Progenitor cell of endocrine pancreas (in vitro differentiated cells): ENCODE data around the gene TOMM6. TPM values are rescaled to one million over a fixed set of nuclear protein-coding genes. Genes with fewer than 3 reads are reported as not detected.

ENCODE experiments used
- DNase-seq: peaks from one replicate; pipeline ENCODE4 v3.0.0; 2021; ENCODE audit warnings: low spot score; ENCODE audit not compliant: unreplicated experiment
- H3K27ac Mint-ChIP-seq: 2 replicates; pipeline ENCODE4 v1.8.0; 2021; ENCODE audit warnings: mild to moderate bottlenecking, moderate library complexity, mixed read lengths
- H3K27me3 Mint-ChIP-seq: 2 replicates; pipeline ENCODE4 v1.8.0; 2021; ENCODE audit warnings: mixed read lengths
- H3K36me3 Mint-ChIP-seq: 2 replicates; pipeline ENCODE4 v1.8.0; 2022; ENCODE audit warnings: mixed read lengths; ENCODE audit not compliant: insufficient read depth
- H3K4me1 Mint-ChIP-seq: 2 replicates; pipeline ENCODE4 v1.8.0; 2021; ENCODE audit warnings: low read depth, mixed read lengths
- H3K4me3 Mint-ChIP-seq: 2 replicates; pipeline ENCODE4 v1.8.0; 2021; ENCODE audit warnings: low read depth, mild to moderate bottlenecking, moderate library complexity, mixed read lengths
- H3K9me3 Mint-ChIP-seq: 2 replicates; pipeline ENCODE4 v1.8.0; 2021; ENCODE audit warnings: low read depth, mixed read lengths
- CTCF ChIP-seq: fragments of 200-600 bp; sonication (generic); IDR thresholded peaks from one replicate; pipeline ENCODE4 v1.5.0; 2021; ENCODE audit warnings: antibody characterized with exemption, mild to moderate bottlenecking; ENCODE audit not compliant: unreplicated experiment
- total RNA-seq: library from RNA; stranded (reverse); gene quantifications from 2 replicates; pipeline ENCODE4 v1.2.1, GENCODE V29; 2021

Gene TOMM6
- total RNA-seq, 1 donor from 2014 or later = 172 TPM

- Mint-ChIP-seq H3K27me3 (peaks cover 8% of the 10 kb centered on the region), H3K36me3 (peaks cover 1% of the 10 kb centered on the region), H3K4me3 (peak overlapping the region; percentile 93), H3K9me3 (no peaks in the 10 kb centered on the region), H3K27ac (no peak overlapping the region), H3K4me1 (peaks cover 11% of the 10 kb centered on the region)
- no peak for DNase-seq
- no peak for TF ChIP-seq CTCF
Observed at GRCh38 chr6:41778895-41779294, 8.6 kb upstream of the TOMM6 start.

- Mint-ChIP-seq H3K4me3 (peak overlapping the region; percentile 93), H3K4me1 (peaks cover 13% of the 10 kb centered on the region), H3K27ac (peak overlapping the region; percentile 80), H3K36me3 (peaks cover 1% of the 10 kb centered on the region), H3K27me3 (peaks cover 8% of the 10 kb centered on the region), H3K9me3 (no peaks in the 10 kb centered on the region)
- peak; percentile 24 for DNase-seq
- TF ChIP-seq CTCF = no peak
Observed at GRCh38 chr6:41779336-41779735, 8.2 kb upstream of the TOMM6 start.

GRCh38 chr6:41779788-41780550 lies 7.5 kb upstream of the TOMM6 start, which contains the start of gene FRS3:
FRS3 (minus strand) TSS chr6:41779900; CDS start chr6:41776987, 2,913 bp downstream.
- peak within 1 kb of the TSS; percentile 86 for H3K27ac Mint-ChIP-seq
- peaks cover 18% of the 10 kb centered on the region for H3K4me1 Mint-ChIP-seq
- TF ChIP-seq CTCF = peak; percentile 94
- no peaks in the 10 kb centered on the region for H3K36me3 Mint-ChIP-seq
- H3K27me3 Mint-ChIP-seq = peaks cover 8% of the 10 kb centered on the region
- peak; percentile 100 for DNase-seq
- no peaks in the 10 kb centered on the region for H3K9me3 Mint-ChIP-seq
- peak within 1 kb of the TSS; percentile 93 for H3K4me3 Mint-ChIP-seq

- TF ChIP-seq CTCF = no peak
- no peaks in the 10 kb centered on the region for H3K36me3 Mint-ChIP-seq
- peaks cover 8% of the 10 kb centered on the region for H3K27me3 Mint-ChIP-seq
- peaks cover 20% of the 10 kb centered on the region for H3K4me1 Mint-ChIP-seq
- peak within 1 kb of the TSS; percentile 86 for H3K4me3 Mint-ChIP-seq
- DNase-seq = no peak
- no peaks in the 10 kb centered on the region for H3K9me3 Mint-ChIP-seq
- peak within 1 kb of the TSS; percentile 86 for H3K27ac Mint-ChIP-seq
Observed at GRCh38 chr6:41780551-41781365, 6.7 kb upstream of the TOMM6 start, which contains the start of gene PRICKLE4. PRICKLE4 (plus strand) TSS chr6:41780782; CDS start chr6:41783474, 2,692 bp downstream.

- peak overlapping the region; percentile 86 for H3K4me3 Mint-ChIP-seq
Observed at GRCh38 chr6:41781366-41781730, 6.1 kb upstream of the TOMM6 start.

More at GRCh38 chr6:41781366-41781730, 6.1 kb upstream of the TOMM6 start:
- TF ChIP-seq CTCF = no peak
- peak overlapping the region; percentile 25 for H3K27ac Mint-ChIP-seq
- H3K4me1 Mint-ChIP-seq = peaks cover 22% of the 10 kb centered on the region
- DNase-seq = no peak
- H3K36me3 Mint-ChIP-seq = no peaks in the 10 kb centered on the region
- no peaks in the 10 kb centered on the region for H3K9me3 Mint-ChIP-seq
- H3K27me3 Mint-ChIP-seq = peaks cover 8% of the 10 kb centered on the region
